GM18519 (cell line): ENCODE measurements around the gene UBE2S.
"Not testable (repeated sequence)": the region's sequence is repeated elsewhere in the genome, so short reads cannot be mapped to it uniquely, and the experiment has no call there.

Experiments used
- ATAC-seq: cut with Tn5 transposase; IDR thresholded peaks from one replicate; pipeline ENCODE4 v1.9.1; 2021; ENCODE audit warnings: mild to moderate bottlenecking, moderate library complexity; ENCODE audit not compliant: unreplicated experiment, low FRiP score

UBE2S gene

DNA sequence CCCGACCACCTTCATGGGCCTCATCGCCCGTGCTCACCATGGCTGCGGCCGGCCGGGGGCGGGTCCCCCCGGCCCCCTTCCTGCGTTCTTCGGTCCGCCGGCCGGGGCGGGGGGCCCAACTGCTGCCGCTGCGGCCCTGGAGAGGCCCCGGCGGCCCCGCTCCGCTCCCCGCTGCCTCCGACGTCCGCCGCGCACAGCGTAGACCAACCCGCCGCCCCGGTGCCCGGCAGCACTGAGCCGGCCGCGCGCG, at the start of gene UBE2S:
Gene UBE2S, minus strand, starts transcription at position 239 of the 250 bp plus-strand sequence. Its CDS starts 199 bp downstream, at position 40.
- ATAC-seq: not testable (repeated sequence)

DNA sequence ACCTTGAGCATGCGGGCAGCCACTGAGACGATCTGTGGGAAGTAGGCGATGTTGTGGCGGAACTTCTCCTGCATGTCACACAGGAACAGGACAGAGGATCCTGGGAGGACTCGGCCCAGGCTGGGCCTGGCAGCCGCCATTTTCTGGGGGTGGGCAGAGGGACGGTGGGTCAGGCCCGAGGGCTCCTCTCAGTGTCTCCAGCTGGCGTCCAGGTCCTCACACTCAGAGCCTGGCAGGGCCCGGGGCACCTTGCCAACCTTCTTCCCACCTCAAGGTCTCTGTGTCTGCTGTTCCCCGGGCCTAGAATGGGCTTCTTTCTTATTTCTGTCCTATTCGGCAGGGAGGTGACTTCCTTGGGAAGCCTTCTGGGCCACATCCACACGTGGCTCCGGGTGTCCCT, 48.8 kb upstream of the UBE2S start:
- no peak for ATAC-seq

DNA sequence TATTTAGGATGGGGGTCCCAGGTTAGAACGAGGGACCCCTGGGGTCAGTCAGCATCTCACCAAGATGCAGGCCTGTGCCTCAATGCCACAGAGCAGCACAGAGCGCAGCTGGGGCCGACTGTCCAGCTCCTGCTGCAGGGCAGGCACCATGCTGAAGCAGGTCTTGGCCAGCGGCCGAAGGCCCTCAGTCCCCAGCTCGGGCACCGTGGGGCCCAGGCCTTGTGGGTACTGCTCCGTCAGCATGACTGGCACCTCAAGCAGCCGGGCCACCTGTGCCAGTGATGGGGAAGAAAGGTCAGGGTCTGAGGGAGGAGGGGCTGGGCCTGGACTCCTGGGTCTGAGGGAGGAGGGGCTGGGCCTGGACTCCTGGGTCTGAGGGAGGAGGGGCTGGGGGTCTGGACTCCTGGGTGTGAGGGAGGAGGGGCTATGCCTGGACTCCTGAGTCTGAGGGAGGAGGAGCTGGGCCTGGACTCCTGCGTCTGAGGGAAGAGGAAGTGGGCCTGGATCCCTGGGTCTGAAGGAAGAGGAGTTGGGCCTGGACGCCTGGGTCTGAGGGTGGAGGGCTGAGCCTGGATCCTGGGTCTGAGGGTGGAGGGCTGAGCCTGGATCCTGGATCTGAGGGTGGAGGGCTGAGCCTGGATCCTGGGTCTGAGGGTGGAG, 48.1 kb upstream of the UBE2S start:
- no peak for ATAC-seq

DNA sequence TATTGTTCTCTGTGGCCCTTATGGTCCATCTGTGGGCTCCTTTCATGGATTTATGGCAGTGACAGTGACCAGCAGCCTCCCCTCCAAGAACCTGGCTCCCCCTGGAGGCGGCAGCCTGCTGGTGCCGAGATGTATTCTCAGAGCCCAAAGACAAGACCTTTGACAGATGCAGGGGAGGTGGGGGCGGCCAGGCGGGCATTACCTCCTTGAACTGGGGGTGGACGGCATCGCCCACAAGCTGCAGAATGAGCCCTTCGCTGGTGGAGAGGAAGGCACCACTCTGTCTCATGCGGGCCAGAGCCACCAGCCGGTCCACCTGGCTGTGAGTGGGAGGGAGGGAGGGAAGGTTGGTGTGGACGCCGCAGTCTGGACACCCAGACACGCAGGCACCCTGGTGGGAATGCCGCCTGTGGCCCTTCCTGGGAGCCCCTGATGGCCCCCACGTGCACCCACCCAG, 47.2 kb upstream of the UBE2S start:
- ATAC-seq: no peak

DNA sequence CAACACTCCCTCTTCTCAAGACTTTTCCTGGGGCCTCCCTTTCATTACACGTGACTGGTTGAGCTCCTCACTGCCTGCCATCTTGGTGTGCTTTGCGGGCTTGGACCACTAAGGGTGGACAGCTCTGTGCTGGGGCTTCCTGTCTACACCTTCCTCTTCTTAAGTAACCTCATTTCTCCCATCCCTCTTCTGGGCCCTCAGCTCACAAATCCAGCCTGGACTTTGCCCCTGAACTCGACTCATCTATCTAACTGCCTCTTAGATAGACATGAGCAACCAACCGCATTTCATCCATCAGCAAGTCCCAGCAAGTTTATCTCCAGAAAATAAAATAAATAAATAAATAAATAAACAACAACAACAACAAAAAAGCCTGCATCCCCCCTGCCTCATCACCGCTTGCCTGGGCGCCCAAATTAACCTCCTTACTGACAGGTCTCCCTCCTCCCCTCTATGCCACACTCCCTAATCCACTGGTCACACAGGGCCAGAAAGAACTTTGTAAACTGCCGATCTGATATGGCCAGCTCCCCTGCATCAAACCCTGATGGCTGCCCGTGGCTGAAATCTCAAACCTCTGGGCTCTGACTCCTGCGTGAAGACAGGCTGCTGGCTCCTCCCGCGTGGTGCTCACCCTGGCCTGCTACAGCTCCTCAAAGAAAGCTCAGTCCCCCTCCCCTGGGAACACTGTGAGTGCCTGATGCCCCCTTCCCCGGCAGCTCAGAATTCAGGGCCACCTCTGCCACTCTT, 46.1 kb upstream of the UBE2S start:
- no peak for ATAC-seq

DNA sequence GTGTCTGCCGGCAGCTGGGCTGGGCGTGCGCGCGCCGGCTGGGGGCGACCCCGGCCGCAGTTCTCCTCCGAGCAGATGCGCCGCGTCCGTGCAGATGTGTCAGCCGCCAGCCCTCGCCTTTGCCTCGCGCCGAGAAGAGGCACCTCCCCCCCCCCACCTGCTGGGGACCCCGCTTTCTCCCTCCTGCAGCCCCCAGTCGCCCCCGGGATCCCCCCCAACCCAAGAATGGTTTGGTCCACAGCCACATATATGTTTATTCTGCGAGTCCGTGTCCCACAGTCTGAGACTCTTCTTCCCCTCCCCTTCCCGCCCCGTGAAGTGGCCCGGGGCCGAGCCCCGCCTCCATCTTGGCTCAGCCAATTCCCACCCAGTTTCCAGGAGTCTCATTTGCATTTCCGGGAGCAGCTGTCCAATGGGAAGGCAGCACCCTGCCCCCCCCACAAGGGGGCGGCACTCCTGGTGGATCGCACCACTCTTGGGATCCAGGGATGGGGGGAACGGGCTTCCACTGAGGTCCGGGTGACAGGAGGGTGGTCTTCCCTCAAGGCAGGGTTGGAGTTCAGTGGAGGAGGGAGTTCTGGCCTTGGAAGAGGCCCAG, 45.3 kb upstream of the UBE2S start:
- no peak for ATAC-seq

DNA sequence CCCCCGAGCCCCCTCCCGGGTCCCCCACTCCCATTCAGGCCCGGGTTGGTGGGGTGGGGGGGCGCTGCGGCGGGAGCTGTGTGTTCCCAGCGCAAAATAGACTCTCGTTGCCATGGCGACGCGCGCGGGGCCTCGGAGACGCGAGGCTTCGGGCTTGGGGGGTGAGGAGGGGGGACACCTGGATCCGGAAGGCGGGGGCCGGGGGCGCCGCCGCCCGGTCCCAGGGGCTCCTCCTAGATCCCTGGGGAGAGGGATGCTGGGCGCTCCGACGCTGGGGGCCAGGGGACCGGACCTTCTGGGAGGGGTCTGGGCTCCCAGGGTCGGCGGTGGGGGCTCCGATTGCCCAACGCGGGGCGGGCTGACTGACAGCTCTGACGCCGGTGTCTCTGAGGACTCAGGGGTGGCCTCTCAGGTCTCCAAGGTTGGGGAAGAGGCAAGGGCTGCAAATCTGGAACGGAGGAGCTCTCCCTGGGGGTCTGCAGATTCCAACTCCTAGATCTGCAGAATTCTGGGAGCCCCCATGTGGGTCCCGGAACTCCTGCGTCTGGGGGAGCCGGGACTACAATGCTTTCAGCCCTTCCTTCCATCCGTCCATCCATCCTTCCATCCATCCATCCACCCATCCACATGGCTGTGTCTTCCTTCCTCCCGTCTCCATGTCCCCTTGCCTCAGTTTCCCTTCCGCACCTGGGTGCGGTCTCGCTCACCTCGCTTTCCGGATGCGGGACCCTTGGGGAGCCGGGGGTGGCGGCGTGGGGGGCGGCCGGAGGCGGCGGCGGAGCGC, 44.6 kb upstream of the UBE2S start:
- ATAC-seq: no peak

DNA sequence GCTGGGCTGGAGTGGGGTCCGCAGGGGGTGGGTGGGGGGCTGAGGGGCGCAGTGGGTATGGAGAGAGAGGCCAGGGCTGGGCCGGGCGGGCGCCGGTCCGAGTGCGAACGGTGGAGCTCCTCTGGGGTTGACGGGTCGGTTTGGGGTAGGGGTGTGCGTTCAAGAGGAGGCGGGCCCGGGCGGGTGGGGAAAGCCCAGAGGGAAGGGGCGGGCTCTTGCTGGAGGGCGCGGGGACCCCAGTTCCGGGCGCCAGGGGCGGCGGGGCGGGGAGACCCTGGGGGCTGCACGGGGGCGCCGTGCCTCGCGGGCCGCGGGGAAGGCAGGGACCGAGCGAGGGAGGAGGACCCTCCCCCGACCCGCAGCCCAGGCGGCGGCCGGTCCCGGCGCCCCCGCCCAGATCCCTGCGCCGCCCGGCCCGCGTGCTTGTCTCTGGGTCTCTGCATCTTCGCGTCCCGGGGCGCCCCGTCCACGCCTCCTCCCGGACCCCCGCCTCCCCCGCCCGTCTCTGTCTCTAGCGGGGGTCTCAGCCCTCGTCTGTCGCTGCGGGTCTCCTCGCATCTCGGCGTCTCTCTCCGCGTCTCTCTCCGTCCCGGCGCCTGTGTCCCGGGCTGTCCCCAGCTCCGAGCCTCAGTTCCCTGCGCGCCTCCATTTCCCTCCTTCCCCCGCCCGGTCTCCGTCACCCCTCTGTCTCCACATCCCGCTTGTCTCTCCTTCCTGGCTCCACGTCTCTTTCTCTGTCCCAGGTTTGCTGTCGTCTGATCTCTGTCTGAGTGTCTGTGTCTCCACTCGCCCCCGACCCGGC, 43.8 kb upstream of the UBE2S start:
- ATAC-seq: no peak

DNA sequence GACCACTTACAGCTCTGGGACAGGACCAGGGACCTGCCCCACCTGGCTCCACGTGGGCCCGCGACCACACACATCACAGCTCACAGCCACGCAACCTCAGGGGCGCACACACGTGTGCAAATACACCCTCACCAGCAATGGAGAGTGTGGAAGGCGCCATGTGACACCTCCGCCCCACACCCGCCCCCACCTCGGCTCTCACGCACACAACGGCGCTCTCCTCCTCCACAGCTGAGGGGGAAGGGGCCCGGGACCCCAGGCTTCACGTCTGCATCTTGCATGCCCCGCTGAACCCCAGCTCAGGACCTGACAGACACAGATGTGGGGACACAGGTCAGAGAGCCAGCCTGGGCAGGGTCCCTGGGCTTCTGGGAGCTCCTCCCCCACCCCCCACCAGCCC, 41.9 kb upstream of the UBE2S start:
- ATAC-seq: no peak

DNA sequence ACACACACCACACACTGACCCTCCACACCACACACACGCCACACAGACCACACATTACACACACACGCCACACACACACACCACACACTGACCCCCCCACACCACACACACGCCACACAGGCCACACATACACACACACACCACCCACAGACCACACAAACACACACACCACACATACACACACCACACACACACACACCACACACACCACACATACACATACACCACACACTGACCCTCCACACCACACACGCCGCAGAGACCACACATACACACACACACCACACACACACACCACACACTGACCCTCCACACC, 40.5 kb upstream of the UBE2S start:
- ATAC-seq: not testable (repeated sequence)

DNA sequence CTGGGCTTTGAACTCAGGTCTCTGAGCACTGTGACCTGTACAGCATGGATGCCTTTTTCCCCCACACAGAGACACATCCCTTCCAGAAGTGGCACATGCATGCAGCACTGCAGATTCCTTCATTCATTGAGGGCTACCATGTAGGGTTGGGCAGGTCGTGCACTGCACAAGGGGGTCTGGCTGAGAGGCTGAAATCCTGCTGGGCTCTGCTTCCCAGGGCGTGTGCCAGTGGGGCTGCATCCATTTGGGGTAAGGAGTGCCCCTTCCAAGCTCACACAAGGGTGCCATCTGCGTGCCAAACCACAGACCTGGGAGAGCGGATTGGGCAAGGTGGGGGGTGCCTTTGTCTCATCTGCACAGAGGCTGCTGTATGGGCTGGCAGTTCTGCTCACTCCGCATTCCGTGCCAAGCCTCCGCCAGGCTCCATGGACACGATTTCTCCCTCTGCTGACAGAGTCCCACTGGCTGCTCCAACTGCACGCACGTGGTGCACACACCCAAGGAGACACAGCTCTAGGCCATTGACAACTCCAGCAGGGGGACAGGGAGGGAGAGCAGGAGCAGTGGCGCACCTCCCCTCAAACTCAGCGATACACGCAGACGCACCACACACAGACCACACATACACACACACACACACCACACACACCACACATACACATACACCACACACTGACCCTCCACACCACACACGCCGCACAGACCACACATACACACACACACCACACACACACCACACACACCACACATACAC, 40.0 kb upstream of the UBE2S start:
- no peak for ATAC-seq

DNA sequence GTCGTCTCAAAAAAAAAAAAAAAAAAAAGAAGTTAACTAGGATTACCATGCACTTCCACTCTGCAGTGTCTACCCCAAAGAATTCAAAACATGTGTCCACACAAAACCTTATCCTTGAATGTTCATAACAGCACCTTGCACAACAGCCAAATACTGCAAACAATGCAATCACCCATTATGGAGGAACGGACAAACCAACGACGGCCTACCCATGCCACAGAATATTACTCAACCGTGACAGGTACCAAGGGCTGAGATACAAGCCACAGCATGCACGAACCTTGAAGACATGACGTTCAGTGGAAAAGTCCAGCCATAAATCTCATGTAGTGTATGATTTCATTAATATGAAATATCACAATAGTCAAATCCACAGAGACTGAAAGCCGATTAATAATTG, 38.5 kb upstream of the UBE2S start:
- ATAC-seq: no peak

DNA sequence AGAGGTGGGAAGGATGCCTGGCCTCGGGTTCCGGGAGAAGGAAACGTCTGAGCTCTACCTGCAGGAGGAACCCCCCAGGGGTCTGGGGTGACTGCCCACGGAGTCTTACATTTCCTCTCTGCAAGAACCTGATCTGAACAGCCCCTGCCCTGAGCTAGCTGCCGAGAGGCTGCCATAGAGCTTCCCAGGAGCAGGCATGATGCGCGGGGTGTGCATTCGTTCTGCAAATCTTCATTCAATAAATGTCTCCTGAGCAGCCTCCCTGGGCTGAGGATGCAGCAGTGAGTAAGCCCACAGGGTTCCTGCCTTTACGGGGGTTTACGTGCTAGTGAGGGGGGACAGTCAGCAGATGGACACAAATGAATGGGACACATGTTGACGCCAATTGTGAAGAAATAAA, 37.1 kb upstream of the UBE2S start:
- ATAC-seq: no peak

DNA sequence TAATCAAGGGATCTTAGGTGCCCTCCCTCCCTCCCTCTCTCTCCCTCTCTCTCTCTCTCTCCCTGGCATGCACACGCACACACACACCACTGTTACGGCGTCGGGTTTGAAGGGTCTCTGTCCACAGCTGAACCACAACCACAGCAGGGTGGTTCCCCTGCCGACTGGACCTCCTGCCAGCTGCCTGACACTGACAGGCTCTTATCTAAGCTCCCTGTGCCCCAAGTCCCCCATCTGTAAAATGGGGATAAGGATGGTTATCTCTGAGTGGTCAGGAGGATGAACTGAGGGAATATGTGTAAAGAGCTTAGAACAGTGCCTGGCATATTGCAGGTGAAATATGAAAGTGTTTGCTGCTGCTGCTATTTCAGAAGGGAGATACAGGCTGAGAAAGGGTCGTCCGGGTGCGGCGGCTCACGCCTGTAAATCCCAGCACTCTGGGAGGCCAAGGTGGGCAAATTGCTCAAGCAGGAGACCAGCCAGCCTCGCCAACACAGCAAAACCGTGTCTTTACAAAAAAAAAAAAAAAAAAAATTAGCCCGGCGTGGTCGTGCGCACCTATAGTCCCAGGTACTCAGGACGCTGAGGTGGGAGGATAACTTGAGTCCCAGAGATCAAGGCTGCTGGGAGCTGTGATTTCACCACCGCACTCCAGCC, 36.4 kb upstream of the UBE2S start:
- ATAC-seq: no peak

DNA sequence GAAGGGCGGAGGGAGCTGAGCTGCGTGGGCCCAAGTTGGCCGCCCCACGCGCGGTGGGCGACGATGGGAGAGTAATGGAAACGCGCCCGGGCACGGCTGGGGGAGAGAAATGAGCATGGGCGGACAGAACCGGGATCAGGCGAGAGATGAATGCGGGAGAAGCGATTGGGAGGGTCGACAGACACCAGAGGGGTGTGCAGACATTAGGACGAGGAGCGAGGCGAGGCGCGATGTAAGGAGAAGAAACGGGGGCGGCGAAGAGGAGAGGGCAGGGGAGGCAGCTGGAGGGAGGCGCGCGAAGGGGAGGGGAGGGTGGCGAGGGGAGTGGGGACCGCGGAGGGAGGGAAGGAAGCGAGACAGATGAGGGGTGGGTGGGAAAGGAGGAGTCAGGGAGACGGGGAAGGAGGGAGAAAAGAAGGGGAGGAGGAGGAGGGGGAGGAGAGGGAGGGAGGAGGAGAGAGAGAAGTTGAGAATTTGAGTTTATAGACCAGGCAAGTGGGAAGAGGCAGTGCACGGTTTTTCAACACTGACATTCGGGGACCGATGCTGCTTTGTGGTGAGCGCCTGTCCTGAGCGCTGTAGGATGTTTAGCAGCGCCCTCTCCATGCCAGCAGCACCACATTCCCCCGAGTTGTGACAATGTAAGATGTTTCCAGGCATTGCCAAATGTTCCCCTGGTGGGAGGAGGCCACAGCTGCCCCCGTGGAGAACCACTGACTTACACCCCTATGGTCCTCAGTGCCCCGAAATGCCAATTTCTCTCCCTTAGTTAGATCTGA, 35.6 kb upstream of the UBE2S start, which contains the start of gene SHISA7:
Gene SHISA7, minus strand, starts transcription at position 256 of the 779 bp plus-strand sequence. CDS start 437 bp downstream, outside the sequence.
- ATAC-seq: no peak

DNA sequence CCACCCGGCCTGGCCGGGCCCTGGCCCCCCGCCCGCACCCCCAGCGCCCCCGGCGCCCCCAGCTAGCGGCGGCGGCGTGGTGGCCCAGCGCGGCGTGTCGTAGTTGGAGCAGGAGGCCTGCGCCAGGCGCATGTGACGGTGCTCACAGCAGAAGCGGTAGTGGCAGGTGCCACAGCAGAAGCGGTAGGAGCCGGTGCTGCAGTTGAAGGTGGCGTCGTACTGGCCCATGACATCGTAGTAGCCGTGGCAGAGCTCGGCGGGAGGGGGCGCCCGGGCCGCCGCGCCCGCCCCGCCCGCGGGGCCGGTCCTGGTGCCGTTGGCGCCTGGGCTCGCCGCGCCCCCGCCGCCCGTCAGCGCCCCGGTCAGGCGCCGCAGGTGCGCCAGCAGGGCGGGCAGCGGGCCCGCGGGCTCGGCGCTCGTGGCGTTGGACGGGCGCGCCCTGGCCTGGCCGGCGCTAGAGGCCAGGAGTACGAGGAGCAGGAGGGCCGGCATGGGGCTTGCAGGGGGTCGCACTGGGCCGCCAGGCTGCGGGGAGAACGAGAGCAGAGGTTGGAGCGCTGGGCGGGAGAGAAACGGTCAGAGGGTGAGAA, 34.9 kb upstream of the UBE2S start:
- no peak for ATAC-seq

DNA sequence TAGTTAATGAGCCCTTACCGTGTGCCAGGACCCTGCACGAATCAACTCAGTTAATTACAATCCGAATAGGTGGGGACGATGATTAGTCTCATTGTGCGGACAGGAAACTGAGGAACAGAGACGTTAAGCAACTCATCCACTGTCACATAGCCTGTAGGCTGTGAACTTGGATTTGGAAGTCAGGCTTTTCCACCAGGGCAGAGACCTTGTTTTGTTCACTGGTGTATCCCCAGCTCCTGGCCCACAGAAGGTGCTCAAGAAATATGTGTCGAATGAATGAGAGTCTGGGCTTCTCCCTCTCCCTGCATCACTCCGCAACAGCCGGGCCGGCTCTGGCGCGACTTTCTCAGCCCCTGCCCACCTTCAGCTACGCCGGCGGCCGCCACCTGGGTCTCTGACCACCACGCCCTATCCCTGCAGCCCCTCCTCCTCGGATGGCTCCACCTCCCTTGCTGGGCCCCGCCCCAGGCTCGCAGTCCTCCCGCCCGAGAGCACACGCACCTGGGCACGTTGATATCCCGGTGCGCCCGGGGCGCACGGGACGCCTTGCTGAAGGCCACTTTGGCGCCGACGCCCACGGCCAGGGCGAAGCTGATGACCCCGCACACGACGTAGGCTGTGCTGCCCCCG, 34.2 kb upstream of the UBE2S start:
- ATAC-seq: no peak

DNA sequence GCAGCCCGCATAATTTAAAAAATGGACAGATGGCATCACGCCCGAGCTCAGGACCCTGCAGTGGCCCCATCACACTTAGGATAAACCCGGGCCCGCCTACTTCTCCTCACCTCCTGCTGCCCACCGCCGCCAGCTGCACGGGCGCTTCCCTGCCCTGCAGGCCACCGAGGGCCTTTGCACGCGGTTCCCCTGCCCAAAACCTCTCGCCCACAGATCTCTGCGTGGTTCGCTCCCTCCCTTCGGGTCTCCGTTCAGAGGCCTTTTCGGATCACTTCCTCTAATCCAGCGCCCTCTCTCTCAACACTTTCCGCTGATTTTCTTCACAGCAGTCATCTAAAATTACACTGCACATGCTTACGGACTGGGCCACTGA, 33.7 kb upstream of the UBE2S start:
- no peak for ATAC-seq
